Limb (tissue), 2 donors: ENCODE data around the gene GRIN2A.

Experiments
- DNase-seq, 2 donors: peaks; one replicate each; pipeline ENCODE4 v3.0.0-alpha.2; 2016; ENCODE audit errors: extremely low spot score in 2 of 2

The GRIN2A gene

GRCh38 chr16:10181196-10182162, 749 bp downstream of the GRIN2A start:
- peak; percentile 68 to 89 for DNase-seq

- peak in 1 of 2 donors; percentile 78 for DNase-seq
These were observed 1.5 kb downstream of the GRIN2A start for GRCh38 chr16:10180771-10181163.

- DNase-seq, result no peak
These were observed 2.0 kb downstream of the GRIN2A start for GRCh38 chr16:10180042-10180770.

- no peak for DNase-seq
These were observed 3.7 kb downstream of the GRIN2A start for GRCh38 chr16:10178526-10178925.

- DNase-seq, result no peak
These were observed 4.1 kb downstream of the GRIN2A start for GRCh38 chr16:10178080-10178479.

GRCh38 chr16:10172848-10173655, 9.2 kb downstream of the GRIN2A start:
- no peak for DNase-seq

- no peak for DNase-seq
These were observed 11.0 kb downstream of the GRIN2A start for GRCh38 chr16:10171221-10171620.

- DNase-seq, result no peak
These were observed 12.3 kb downstream of the GRIN2A start for GRCh38 chr16:10169904-10170410.

GRCh38 chr16:10169031-10169430, 13.2 kb downstream of the GRIN2A start:
- DNase-seq, result no peak

- no peak for DNase-seq
These were observed 14.0 kb downstream of the GRIN2A start for GRCh38 chr16:10168258-10168657.

GRCh38 chr16:10165643-10166042, 16.6 kb downstream of the GRIN2A start:
- DNase-seq, result no peak

- no peak for DNase-seq
These were observed 19.2 kb downstream of the GRIN2A start for GRCh38 chr16:10162981-10163380.

- no peak for DNase-seq
These were observed 26.1 kb downstream of the GRIN2A start for GRCh38 chr16:10156099-10156498.

- no peak for DNase-seq
These were observed 27.8 kb downstream of the GRIN2A start for GRCh38 chr16:10154389-10154788.

- DNase-seq, result no peak
These were observed 28.2 kb downstream of the GRIN2A start for GRCh38 chr16:10153985-10154384.

GRCh38 chr16:10151718-10152117, 30.5 kb downstream of the GRIN2A start:
- DNase-seq, result no peak

GRCh38 chr16:10150906-10151305, 31.3 kb downstream of the GRIN2A start:
- no peak for DNase-seq

- DNase-seq, result no peak
These were observed 36.6 kb downstream of the GRIN2A start for GRCh38 chr16:10145542-10146035.

- no peak for DNase-seq
These were observed 40.6 kb downstream of the GRIN2A start for GRCh38 chr16:10141671-10142070.

GRCh38 chr16:10138881-10139280, 43.3 kb downstream of the GRIN2A start:
- no peak for DNase-seq

GRCh38 chr16:10137341-10137740, 44.9 kb downstream of the GRIN2A start:
- no peak for DNase-seq
